ENCODE measurements around the gene MYB.
"Not testable (repeated sequence)": the region's sequence is repeated elsewhere in the genome, so short reads cannot be mapped to it uniquely, and the experiment has no call there.

- not testable (repeated sequence) for TF ChIP-seq CTCF (conservative IDR thresholded peaks at IDR 0.05; ENCODE audit: low read depth, low read length); EZH2 (IDR thresholded peaks at IDR 0.05; ENCODE audit: borderline replicate concordance, low read depth, low read length, poor library complexity, severe bottlenecking)
Measured at GRCh38 chr6:135150481-135150880, 30.6 kb upstream of the MYB start.
